NCI-H526 (cell line): ENCODE measurements around the gene CCDC188.

Experiments used
- DNase-seq, 2 experiments: peaks; one replicate each; lab custom pipeline; 2025; lab: John Stamatoyannopoulos, UW

The CCDC188 gene

DNA sequence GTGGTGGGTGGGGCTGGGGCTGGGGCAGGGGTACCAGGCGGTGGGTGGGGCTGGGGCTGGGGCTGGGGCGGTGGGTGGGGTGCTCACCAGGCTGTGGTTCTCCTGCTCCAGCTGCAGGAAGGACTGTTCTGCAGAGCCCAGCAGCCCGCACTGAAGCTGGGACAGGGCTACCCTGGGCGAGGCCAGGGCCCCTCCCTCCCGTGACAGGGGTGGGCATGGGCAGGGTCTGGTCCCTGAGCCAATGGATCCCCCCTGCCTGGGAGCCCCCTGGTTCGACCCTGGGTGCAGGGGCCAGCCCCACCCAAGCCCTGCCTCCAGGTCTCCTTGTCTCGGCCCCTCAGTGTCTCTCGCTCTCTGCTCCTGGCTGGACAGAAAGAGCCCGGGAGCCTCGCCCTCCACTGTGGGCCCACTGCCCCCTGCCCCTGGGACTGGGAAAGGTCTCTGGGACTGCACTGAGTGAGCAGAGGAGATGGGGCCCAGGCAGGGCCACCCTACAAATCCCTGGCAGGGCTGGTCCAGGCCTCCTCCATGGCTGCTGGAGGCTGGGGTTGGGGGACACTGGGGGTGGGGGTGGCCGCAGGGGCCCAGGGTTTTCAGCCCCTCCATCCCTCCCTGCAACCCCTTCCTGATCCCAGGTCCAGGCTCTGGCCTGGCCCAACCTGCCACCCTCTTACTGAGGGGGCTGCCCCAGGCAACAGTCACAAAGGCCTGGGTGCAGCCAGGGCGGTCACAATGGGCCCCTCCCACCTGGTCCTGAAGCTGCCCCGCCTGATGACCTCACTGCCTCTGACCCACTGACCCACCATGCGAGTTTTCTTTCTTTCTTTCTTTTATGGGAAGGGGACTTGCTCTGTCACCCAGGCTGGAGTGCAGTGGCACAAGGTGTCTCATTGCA lies at the start of gene CCDC188:
CCDC188 (minus strand) TSS at position 675 of the 895 bp plus-strand sequence; CDS start at position 606, 69 bp downstream.
- no peak for DNase-seq

DNA sequence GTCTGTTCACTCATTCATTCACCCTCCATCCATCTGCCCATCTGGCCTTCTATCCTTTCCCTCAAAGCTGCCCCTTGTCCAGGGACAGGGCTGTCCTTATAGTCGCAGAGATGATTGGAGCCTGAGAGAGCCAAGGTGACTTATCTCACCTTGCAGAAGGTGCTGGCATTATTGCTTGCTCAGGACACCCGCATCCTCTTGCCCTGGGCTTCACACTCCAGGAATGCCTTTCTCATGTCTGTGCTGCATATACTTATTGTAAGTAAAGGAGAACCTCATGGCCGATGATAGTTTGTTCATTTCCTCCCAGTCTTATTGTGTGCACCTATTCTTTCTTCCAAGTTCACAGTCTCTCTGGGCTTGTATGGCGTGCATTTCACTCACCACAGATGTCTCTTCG lies 49.1 kb upstream of the CCDC188 start:
- no peak for DNase-seq

DNA sequence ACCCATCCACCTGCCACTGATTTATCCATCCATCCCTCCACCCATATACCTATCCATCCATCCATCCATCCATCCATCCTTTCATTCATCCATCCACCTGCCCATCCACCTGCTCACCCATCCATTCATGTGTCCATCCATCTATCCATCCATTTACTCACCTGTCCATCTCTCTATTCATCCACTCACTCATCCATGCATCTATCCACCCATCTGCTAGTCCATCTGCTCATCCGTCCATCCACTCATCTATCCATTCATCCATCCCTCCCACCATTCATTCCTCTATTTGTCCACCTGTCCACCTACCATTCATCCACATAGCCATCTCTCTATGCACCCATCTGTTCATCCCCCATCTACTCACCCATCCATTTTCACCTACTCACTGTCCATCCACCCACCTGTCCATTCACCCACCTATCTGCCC lies 48.6 kb upstream of the CCDC188 start:
- DNase-seq: no peak

- DNase-seq: peak in 1 of 2 experiments; percentile 28
Observed at GRCh38 chr22:20198557-20199319, 47.9 kb upstream of the CCDC188 start.

DNA sequence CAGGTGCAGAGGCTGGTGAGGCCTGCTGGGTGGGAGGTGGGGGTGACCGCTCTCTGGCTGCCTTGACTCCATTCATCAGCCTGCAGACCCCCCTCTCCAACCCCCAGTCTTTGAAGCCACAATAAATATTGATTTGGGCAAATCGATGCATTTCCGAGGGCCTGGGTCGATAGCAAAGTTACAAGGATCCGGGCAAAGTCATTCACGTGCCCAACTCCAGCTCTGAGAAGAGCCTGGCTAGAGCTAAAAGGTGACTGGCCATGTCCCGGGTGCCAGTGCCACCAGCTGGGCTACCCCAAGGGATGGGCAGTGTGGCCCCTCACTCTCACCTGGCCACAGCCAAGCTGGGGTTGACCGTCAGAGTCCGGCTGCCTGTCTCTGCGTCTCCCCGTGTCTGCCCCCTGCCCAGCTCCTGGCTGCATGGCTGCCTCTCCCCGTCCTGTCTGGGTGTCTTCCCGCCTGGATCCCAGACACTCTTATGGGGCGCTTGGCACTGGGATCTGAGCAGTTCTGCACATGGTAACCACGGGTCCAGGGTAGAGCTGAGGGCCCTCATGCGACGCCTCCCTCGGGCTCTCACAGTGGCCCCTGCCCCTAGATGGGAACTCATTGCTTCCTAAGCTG lies 46.7 kb upstream of the CCDC188 start:
- DNase-seq: no peak

- DNase-seq: no peak
Observed at GRCh38 chr22:20196094-20196842, 45.4 kb upstream of the CCDC188 start.

DNA sequence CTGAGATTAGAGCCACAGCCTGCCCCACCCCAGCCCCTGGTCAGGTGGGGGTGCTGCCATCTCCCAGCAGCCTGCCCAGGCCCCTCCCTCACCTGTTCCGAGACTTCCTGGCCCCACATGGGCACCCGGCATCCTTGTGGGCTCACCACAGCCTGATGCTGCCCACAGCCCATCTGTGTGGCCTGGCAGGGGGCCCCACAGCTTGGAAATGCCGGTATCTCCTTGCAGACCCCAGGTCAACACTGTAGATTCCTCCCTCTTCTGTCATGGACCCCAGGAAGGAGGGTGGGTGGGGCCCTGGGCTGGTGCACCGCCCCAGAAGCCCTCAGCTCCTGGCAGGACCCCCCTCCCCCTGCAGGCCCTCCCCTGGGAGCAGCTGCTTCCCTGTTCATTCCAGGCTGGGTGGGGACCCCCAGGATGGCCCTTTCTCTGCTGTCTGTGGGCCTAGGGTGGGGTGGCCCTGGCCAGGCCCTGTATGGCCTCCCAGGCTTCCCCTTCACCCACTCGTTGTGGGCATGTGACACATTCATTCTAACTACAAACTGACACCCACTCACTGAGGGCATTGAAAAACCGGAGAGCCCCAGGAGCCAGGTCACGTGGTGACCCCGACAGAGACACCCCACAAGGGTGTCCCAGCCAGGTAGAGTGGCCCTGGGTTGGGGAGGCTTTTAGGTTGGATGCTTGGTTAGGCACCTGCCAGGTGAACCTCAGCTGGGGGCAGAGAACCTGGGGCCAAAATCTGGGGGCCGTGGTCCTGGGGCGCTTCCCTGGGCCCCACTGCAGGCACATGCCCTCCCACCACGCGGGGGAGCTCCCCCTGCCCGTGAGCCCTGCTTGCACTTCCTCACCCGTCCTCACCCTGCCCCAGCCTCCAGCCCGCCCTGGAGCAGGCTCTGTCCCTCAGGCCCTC lies 44.1 kb upstream of the CCDC188 start:
- DNase-seq: no peak

GRCh38 chr22:20193761-20194494 lies 43.1 kb upstream of the CCDC188 start:
- DNase-seq: no peak

GRCh38 chr22:20192972-20193760 lies 42.3 kb upstream of the CCDC188 start:
- DNase-seq: no peak

GRCh38 chr22:20192293-20192971 lies 41.6 kb upstream of the CCDC188 start:
- DNase-seq: no peak

- no peak for DNase-seq
Observed at GRCh38 chr22:20191803-20192202, 40.9 kb upstream of the CCDC188 start.

DNA sequence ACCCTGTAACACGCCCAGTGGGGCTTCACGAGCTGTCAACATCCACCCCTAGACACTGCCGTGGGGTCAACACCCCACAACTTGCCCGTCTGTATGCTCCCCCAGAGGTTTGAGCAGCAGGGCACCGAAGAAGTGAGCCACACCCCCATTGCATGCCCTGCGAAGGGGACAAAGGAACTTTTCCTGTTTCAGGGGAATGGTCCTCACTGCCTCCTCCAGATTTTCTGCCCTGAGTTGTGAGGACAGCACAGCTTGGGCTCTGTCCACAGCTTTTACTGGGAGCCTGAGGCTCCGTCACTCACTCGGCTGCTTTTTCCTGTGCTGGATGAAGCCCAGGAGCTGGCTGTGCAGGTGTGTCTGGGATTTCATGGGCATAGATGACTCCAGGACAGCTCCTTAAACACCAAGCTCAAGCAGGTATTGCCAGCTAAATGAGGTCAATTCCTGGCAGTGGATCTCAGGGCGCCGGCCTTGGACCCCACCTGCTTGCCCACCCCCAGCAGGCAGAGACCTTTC lies 40.2 kb upstream of the CCDC188 start:
- DNase-seq: no peak

DNA sequence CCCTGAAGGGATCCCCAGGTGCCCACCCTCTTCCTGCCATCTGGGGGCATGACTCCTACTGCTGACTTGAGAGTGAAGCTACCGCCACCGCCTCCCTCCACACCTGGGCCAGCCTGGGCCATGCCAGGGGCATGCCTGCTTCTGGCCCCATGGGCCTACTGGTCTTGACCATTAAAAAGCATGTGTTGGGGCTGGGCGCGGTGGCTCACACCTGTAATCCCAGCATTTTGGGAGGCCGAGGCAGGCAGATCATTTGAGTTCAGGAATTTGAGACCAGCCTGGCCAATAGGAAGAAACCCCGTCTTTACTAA lies 37.7 kb upstream of the CCDC188 start:
- no peak for DNase-seq

GRCh38 chr22:20187777-20188566 lies 37.1 kb upstream of the CCDC188 start:
- DNase-seq: no peak

- DNase-seq: no peak
Observed at GRCh38 chr22:20186871-20187546, 36.2 kb upstream of the CCDC188 start.

DNA sequence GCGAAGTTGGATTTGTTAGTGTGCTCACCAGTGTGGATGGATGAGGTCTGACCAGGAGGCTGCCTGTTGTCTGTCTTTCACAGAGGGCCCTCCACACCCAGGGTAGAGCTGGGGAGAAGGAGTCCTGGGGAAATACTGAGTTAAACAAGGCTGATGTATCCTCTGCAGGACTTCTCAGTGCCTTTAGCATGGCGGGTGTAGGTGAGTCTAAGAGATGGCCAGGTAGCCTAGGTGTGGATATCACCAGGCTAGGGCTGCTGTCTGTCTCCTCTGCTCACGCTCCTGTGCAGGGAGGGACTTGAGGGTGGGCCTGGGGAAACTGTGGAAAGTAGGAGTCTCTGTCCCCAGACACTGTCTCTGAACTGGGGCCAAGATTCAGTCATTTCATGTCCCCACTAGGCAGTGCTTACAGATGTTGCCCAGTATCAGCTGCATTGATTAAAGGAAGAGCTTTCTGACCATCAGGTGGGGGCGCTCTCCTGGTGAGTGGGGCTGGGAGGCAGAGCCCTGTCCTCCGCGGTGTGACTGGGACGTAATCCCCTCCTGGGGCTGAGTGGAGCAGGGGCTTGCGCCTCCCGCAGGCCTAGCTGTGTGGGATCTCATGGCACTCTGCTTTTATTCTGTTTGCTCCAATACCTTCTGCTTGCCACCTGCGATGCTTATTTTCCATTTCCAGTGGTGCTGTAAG lies 35.5 kb upstream of the CCDC188 start:
- peak in 1 of 2 experiments; percentile 15 for DNase-seq

DNA sequence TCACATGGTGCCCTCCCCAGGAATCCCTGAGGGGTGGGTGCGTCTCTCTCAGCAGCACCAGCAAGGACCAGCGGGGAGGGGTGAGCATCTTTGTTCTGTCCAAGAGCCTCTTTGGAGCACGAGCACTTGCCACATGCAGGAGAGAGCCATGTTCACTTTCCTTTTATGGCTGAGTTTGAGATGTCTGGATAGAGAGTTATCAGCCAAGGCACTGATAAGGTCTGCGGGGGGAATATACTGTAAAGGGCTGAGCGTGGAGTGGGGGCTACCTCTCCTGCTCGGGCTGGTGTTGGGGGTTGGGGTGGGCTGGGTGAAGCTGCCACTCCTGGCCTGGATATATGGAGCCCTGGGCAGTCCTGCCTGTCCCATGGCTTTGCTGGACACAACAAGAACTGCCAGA lies 34.9 kb upstream of the CCDC188 start:
- DNase-seq: no peak
